HG02642 (cell line): Measurements from ENCODE around the gene HIVEP1.

Experiments
- ATAC-seq: cut with Tn5 transposase; IDR thresholded peaks from one replicate; pipeline ENCODE4 v1.9.1; 2021; ENCODE audit warnings: mild to moderate bottlenecking; ENCODE audit not compliant: unreplicated experiment, poor library complexity

HIVEP1 gene

GRCh38 chr6:11989386-11989785 is 22.7 kb upstream of the HIVEP1 start:
- no peak for ATAC-seq

- no peak for ATAC-seq
These were observed 20.0 kb upstream of the HIVEP1 start for GRCh38 chr6:11992086-11992485.

GRCh38 chr6:11994875-11995461 is 17.1 kb upstream of the HIVEP1 start:
- no peak for ATAC-seq

- no peak for ATAC-seq
These were observed 15.4 kb upstream of the HIVEP1 start for GRCh38 chr6:11996751-11997150.

- ATAC-seq: no peak
These were observed 12.9 kb upstream of the HIVEP1 start for GRCh38 chr6:11999246-11999645.

GRCh38 chr6:12000174-12000573 is 11.9 kb upstream of the HIVEP1 start:
- no peak for ATAC-seq

GRCh38 chr6:12001004-12001705 is 11.0 kb upstream of the HIVEP1 start:
- no peak for ATAC-seq

GRCh38 chr6:12001706-12002435 is 10.2 kb upstream of the HIVEP1 start:
- ATAC-seq: no peak

- no peak for ATAC-seq
These were observed 4.6 kb upstream of the HIVEP1 start for GRCh38 chr6:12007473-12007872.

- no peak for ATAC-seq
These were observed 4.2 kb upstream of the HIVEP1 start for GRCh38 chr6:12007887-12008286.

- peak; percentile 30 for ATAC-seq
These were observed 3.5 kb upstream of the HIVEP1 start for GRCh38 chr6:12008366-12009179.

- no peak for ATAC-seq
These were observed 2.9 kb upstream of the HIVEP1 start for GRCh38 chr6:12009180-12009685.

- no peak for ATAC-seq
These were observed 2.1 kb upstream of the HIVEP1 start for GRCh38 chr6:12009876-12010634.

GRCh38 chr6:12010635-12011275 is 1.4 kb upstream of the HIVEP1 start:
- ATAC-seq: peak; percentile 36

- ATAC-seq: peak; percentile 61
These were observed 655 bp upstream of the HIVEP1 start for GRCh38 chr6:12011276-12012037.

GRCh38 chr6:12012558-12013306 is 620 bp downstream of the HIVEP1 start:
- peak; percentile 4 for ATAC-seq

GRCh38 chr6:12013307-12013719 is 1.2 kb downstream of the HIVEP1 start:
- no peak for ATAC-seq
